NCI-H2171 (cell line): ENCODE results near the gene LPP.
A peak's percentile ranks its signal among the peaks of the same experiment; 100 is the strongest.

ENCODE experiments used
- DNase-seq: peaks from one replicate; lab custom pipeline; 2025; lab: John Stamatoyannopoulos, UW

The LPP gene

GRCh38 chr3:188135271-188135670, 18.7 kb upstream of the LPP start:
- no peak for DNase-seq

- no peak for DNase-seq
Measured at GRCh38 chr3:188137051-188137450, 16.9 kb upstream of the LPP start.

- DNase-seq = no peak
Measured at GRCh38 chr3:188139466-188139865, 14.5 kb upstream of the LPP start.

DNA sequence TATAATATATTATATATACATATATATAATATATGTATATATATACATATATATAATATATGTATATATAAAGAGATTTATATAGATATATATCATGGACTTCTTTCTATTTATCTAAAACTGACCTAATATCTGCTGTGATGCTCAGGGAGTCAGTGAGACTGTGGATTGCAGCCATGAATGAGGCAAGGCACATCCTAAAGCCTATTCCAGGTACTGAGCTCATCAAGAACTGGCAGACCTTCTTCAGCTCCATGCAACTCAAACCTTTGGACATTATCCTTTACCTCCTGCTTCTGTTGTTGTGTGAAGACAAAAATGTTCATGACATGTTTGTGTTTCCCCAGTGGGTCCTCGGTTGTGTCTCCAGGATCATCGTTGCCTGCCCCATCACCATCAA, 7.7 kb upstream of the LPP start:
- DNase-seq = no peak

DNA sequence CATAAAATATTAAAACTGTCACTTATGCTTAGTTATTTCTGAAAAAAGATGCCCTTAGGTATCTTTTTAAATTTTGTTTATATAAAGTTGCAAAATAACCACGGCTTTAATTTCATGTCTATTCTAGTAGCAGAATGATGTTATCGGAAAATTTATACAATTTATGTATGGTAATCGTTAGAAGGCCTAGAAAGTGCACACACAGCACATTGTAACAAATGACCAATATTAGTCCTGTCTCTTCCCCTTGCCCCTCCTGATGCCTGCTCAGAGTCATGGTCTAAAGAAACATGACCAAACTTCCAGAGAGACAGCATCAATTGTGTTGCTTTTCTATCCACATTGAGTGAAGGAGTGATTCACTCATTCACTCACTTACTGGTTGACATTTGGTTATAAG, 6.2 kb upstream of the LPP start:
- no peak for DNase-seq

- DNase-seq = no peak
Measured at GRCh38 chr3:188148318-188148717, 5.6 kb upstream of the LPP start.

GRCh38 chr3:188149587-188149986, 4.4 kb upstream of the LPP start:
- no peak for DNase-seq

DNA sequence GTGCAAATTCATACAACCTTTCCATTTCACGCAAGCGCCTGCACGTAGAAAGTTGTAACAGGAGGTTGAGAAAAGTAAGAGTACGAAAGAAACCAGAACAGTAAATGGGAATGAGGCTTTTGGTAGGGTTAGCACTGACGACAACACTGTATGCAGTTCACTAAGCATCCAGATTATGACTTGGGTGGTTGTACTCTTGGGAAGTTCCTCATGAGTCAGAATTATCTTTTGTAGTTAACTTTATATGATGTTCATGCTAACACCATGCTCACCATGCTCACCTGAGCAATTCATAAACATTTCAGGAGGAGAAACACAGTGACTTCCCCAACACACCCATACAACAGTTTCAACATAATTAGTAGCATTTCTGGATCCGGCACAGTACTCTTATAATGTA, 3.0 kb upstream of the LPP start:
- DNase-seq = no peak

DNA sequence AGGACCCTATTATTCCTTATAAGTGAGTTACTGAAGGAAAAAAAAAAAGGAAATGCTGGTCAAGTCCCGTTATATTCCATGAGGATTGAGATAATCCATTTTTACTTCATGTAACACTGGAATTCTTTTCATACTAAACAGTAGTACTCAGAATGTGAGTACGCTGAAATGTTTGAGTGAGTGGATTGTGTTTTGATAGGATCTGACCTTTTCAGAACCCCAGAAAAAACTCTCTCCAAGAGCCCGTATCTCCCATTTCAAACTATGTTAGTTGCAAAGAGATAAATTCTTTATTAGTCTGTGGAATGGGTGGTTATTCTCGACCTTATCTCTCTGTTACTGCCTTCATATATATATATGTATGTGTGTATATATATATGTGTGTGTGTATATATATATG, 2.5 kb upstream of the LPP start:
- no peak for DNase-seq

DNA sequence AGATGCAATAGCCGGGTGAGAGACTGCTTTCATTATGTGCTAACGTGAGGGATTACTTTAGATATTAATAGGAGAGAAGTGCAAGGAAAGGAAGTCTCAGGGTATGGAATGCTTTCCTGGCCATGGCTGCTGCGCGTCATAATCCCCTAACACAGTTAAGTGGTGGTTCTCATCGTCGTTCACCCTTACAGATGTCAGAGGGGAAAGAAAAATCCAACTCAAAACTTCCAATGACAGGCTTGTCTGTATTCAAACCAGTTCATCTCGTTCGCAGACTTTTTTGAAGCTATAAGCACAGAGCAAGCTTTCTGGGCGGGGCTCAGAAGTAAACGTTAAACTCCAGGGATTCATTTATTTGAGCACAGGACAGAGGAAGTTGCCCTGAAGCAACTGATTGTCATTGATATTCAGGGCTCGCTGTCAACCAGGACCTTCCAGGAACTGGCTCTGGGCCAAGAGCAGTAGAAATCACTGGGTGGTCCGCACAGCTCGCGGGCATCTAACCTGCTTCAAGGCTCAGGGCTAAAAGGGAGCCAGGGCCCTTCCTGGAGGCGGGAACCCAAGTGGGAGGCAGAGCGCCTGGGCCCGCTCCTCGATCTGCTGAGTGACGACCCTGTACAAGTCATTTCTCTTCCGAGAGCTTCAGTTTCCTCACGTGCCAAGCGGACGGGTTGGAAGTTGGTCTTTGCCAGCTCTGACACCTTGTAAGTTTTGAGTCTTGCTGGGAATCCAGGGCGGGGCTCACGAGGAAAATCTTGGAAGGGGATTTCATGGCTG, 1.1 kb upstream of the LPP start:
- DNase-seq = no peak

- DNase-seq = peak; percentile 59
Measured at GRCh38 chr3:188153437-188154013, 432 bp upstream of the LPP start.

- DNase-seq = no peak
Measured at GRCh38 chr3:188154809-188155574, 1.0 kb downstream of the LPP start.

DNA sequence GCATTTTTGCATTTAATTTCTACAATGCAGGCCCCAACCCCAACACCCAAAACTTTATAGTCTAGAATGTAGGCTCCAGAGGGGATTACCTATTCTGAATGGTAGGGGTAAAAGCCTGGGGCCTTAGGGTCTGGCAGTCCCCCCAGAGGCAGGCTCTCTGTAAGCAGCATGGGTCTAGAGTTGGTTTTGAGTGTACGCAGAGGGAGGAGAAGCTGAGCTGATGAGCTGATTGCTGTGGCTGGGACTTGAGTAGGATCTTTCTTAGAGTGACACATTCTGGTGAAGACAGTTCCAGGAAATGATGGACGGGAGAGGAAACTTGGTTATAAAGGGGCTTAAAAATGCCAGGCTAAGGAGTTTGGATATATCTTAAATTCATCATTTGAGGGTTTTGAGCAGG, 2.1 kb downstream of the LPP start:
- no peak for DNase-seq

DNA sequence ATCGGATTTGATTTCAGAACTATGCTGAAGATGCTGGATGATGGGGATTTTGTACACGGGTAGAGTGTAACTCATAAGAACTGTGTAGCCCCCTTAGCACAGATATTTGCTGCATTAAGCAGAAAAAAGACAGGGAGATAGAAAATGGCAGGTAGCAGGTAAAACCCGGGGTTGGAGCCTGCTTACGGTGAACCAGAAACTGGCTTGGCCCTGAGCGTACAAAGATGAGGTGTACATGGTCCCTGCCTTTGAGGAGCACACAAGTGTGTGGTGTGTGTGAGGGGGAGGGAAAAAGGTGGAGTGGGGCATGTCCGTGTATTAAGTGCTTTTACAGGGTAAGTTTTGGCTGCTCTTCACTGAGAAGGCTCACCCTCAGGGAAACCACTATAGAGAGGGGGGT, 3.5 kb downstream of the LPP start:
- DNase-seq = no peak

- no peak for DNase-seq
Measured at GRCh38 chr3:188157971-188158370, 4.0 kb downstream of the LPP start.

DNA sequence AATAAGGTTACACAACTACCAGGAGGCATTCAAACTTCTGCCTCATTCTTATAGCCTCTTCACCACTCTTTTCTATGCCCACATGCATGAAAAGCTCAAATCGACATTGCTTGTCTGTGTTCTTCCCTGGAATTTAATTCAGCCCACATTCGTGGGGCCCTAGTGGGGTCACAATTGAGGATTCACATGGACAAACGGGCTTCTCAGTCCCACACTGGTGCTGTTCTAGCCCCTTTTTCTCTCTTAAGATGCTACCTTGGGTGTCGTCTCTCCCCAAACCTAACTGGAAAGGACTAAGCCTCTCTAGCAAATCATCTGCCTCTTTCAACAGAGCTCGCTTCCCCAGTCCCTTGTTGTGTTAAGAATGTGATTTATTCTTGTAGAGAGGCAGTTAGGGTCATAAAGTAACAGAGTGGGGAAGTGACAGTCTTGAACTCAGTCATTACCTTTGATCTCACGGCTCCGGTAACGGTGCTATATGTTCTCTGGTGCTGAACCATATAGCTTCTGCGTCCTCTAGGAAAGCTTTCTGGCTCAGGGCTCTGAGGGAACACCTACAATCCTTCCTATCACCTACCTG, 4.9 kb downstream of the LPP start:
- DNase-seq = no peak

DNA sequence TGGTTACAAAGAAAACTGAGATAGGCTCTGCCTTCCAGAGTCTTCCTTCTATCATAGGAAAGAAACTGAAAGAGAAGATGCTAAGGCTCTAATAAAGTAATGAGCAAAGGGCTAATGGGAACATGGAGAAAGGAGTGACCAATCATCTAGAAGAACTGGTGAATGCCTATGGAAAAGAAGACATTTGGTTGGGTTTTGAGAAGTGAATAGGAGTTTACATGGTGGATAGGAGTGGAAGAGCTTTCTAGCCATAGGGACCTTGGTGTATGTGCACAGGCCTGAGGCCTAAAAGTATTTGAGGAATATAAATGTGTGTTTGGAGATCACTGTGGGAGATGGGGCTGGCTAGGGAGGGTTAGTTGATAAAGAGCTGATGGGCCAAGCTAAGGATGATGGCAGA, 6.8 kb downstream of the LPP start:
- no peak for DNase-seq

- DNase-seq = no peak
Measured at GRCh38 chr3:188164248-188164687, 10.3 kb downstream of the LPP start.

DNA sequence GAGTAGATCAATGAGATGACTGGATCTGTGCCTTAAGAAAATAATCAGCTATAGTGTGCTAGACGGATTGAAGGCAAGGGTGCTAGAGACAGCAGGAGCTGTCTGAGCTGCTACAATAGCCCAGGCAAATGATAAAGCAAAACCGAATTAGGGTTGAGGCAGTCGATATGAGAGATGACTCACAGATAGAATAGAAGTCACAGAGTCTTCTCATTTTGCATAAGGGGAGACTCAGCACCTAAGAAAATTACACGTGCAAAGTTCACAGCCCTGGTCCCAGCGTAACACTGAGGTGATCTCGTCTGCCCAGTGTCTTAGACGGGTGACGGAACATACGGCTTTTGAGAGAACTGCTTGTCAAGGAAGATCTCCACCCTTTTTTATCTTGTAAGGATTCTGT, 11.6 kb downstream of the LPP start:
- DNase-seq = no peak

GRCh38 chr3:188166441-188166840, 12.5 kb downstream of the LPP start:
- no peak for DNase-seq

GRCh38 chr3:188168186-188168585, 14.2 kb downstream of the LPP start:
- DNase-seq = no peak

DNA sequence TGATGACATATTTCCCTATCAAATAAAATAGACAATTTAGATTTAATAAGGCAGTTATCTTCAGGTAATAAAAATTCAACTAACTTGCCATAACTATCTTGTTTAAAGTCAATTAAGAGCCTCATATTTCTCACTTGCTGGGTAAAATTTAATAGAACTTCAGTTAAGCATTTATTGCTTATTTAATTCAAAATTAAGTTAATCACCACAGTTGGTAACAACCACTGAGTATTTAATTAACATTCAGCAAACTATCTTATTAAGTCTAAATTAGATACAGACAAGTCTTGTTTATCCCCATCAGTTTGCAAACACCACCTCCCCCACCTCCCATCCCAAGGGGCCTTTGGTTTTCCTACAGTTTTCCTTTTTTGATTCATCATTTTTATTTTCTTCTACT, 14.7 kb downstream of the LPP start:
- DNase-seq = no peak
